Measurements from ENCODE around the gene FAIM2.

Gene FAIM2

GRCh38 chr12:49900371-49900770 lies 3.3 kb downstream of the FAIM2 start:
- Mint-ChIP-seq H3K27me3 (peaks cover 8% of the 10 kb centered on the region), H3K4me3 (no peak overlapping the region), H3K36me3 (ENCODE audit: low read depth) (no peaks in the 10 kb centered on the region), H3K27ac (no peak overlapping the region), H3K4me1 (ENCODE audit: low read depth) (peaks cover 15% of the 10 kb centered on the region), H3K9me3 (no peaks in the 10 kb centered on the region)
- DNase-seq = no peak

GRCh38 chr12:49899921-49900320 lies 3.8 kb downstream of the FAIM2 start:
- no peak overlapping the region for H3K4me3 Mint-ChIP-seq
- DNase-seq = no peak
- no peak overlapping the region for H3K27ac Mint-ChIP-seq
- H3K4me1 Mint-ChIP-seq (ENCODE audit: low read depth) = peaks cover 15% of the 10 kb centered on the region
- H3K9me3 Mint-ChIP-seq = no peaks in the 10 kb centered on the region
- H3K36me3 Mint-ChIP-seq (ENCODE audit: low read depth) = no peaks in the 10 kb centered on the region
- H3K27me3 Mint-ChIP-seq = peaks cover 8% of the 10 kb centered on the region

GRCh38 chr12:49899286-49899843 lies 4.3 kb downstream of the FAIM2 start:
- no peak overlapping the region for H3K27ac Mint-ChIP-seq

GRCh38 chr12:49897276-49897675 lies 6.4 kb downstream of the FAIM2 start:
- Mint-ChIP-seq H3K27me3 (no peaks in the 10 kb centered on the region), H3K27ac (no peak overlapping the region), H3K4me3 (no peak overlapping the region), H3K36me3 (ENCODE audit: low read depth) (no peaks in the 10 kb centered on the region), H3K4me1 (ENCODE audit: low read depth) (peaks cover 2% of the 10 kb centered on the region), H3K9me3 (no peaks in the 10 kb centered on the region)
- no peak for DNase-seq

More at GRCh38 chr12:49899286-49899843, 4.3 kb downstream of the FAIM2 start:
- DNase-seq = no peak
- H3K4me1 Mint-ChIP-seq (ENCODE audit: low read depth) = peaks cover 13% of the 10 kb centered on the region
- H3K9me3 Mint-ChIP-seq = no peaks in the 10 kb centered on the region
- H3K4me3 Mint-ChIP-seq = no peak overlapping the region
- H3K36me3 Mint-ChIP-seq (ENCODE audit: low read depth) = no peaks in the 10 kb centered on the region
- H3K27me3 Mint-ChIP-seq = peaks cover 3% of the 10 kb centered on the region

GRCh38 chr12:49895773-49896172 lies 7.9 kb downstream of the FAIM2 start:
- Mint-ChIP-seq H3K9me3 (no peaks in the 10 kb centered on the region), H3K27ac (no peak overlapping the region), H3K4me1 (ENCODE audit: low read depth) (peaks cover 2% of the 10 kb centered on the region), H3K27me3 (no peaks in the 10 kb centered on the region), H3K36me3 (ENCODE audit: low read depth) (no peaks in the 10 kb centered on the region), H3K4me3 (no peak overlapping the region)
- DNase-seq = no peak

GRCh38 chr12:49894751-49895148 lies 8.9 kb downstream of the FAIM2 start:
- no peaks in the 10 kb centered on the region for H3K9me3 Mint-ChIP-seq
- H3K4me3 Mint-ChIP-seq = no peak overlapping the region
- DNase-seq = no peak
- peaks cover 2% of the 10 kb centered on the region for H3K27me3 Mint-ChIP-seq
- no peak overlapping the region for H3K27ac Mint-ChIP-seq
- H3K4me1 Mint-ChIP-seq (ENCODE audit: low read depth) = peaks cover 2% of the 10 kb centered on the region
- H3K36me3 Mint-ChIP-seq (ENCODE audit: low read depth) = no peaks in the 10 kb centered on the region

- peaks cover 2% of the 10 kb centered on the region for H3K27me3 Mint-ChIP-seq
- no peaks in the 10 kb centered on the region for H3K9me3 Mint-ChIP-seq
- H3K36me3 Mint-ChIP-seq (ENCODE audit: low read depth) = no peaks in the 10 kb centered on the region
- no peak overlapping the region for H3K27ac Mint-ChIP-seq
- H3K4me1 Mint-ChIP-seq (ENCODE audit: low read depth) = peaks cover 2% of the 10 kb centered on the region
- DNase-seq = no peak
- H3K4me3 Mint-ChIP-seq = no peak overlapping the region
Measured at GRCh38 chr12:49893753-49894750, 9.6 kb downstream of the FAIM2 start.

GRCh38 chr12:49892732-49893317 lies 10.9 kb downstream of the FAIM2 start:
- no peak for DNase-seq
- no peaks in the 10 kb centered on the region for H3K36me3 Mint-ChIP-seq (ENCODE audit: low read depth)
- no peak overlapping the region for H3K4me3 Mint-ChIP-seq
- no peak overlapping the region for H3K27ac Mint-ChIP-seq
- H3K27me3 Mint-ChIP-seq = peaks cover 2% of the 10 kb centered on the region
- peaks cover 2% of the 10 kb centered on the region for H3K4me1 Mint-ChIP-seq (ENCODE audit: low read depth)
- no peaks in the 10 kb centered on the region for H3K9me3 Mint-ChIP-seq

GRCh38 chr12:49892084-49892731 lies 11.5 kb downstream of the FAIM2 start:
- Mint-ChIP-seq H3K27me3 (peaks cover 3% of the 10 kb centered on the region), H3K4me1 (ENCODE audit: low read depth) (peaks cover 2% of the 10 kb centered on the region), H3K4me3 (no peak overlapping the region), H3K9me3 (no peaks in the 10 kb centered on the region), H3K36me3 (ENCODE audit: low read depth) (no peaks in the 10 kb centered on the region), H3K27ac (no peak overlapping the region)
- no peak for DNase-seq

GRCh38 chr12:49891476-49891875 lies 12.2 kb downstream of the FAIM2 start:
- no peak overlapping the region for H3K4me3 Mint-ChIP-seq
- peaks cover 6% of the 10 kb centered on the region for H3K27me3 Mint-ChIP-seq
- H3K36me3 Mint-ChIP-seq (ENCODE audit: low read depth) = no peaks in the 10 kb centered on the region
- no peak overlapping the region for H3K27ac Mint-ChIP-seq
- H3K4me1 Mint-ChIP-seq (ENCODE audit: low read depth) = peaks cover 2% of the 10 kb centered on the region
- DNase-seq = no peak
- no peaks in the 10 kb centered on the region for H3K9me3 Mint-ChIP-seq

- peaks cover 6% of the 10 kb centered on the region for H3K27me3 Mint-ChIP-seq
- peaks cover 2% of the 10 kb centered on the region for H3K4me1 Mint-ChIP-seq (ENCODE audit: low read depth)
- no peak overlapping the region for H3K27ac Mint-ChIP-seq
- no peak overlapping the region for H3K4me3 Mint-ChIP-seq
- H3K36me3 Mint-ChIP-seq (ENCODE audit: low read depth) = no peaks in the 10 kb centered on the region
- DNase-seq = no peak
- H3K9me3 Mint-ChIP-seq = no peaks in the 10 kb centered on the region
Measured at GRCh38 chr12:49891012-49891411, 12.7 kb downstream of the FAIM2 start.

GRCh38 chr12:49890096-49890461 lies 13.6 kb downstream of the FAIM2 start:
- H3K27me3 Mint-ChIP-seq = peaks cover 6% of the 10 kb centered on the region
- no peaks in the 10 kb centered on the region for H3K9me3 Mint-ChIP-seq

GRCh38 chr12:49889361-49890095 lies 14.2 kb downstream of the FAIM2 start:
- no peaks in the 10 kb centered on the region for H3K36me3 Mint-ChIP-seq (ENCODE audit: low read depth)
- H3K9me3 Mint-ChIP-seq = no peaks in the 10 kb centered on the region
- no peak overlapping the region for H3K27ac Mint-ChIP-seq
- H3K4me1 Mint-ChIP-seq (ENCODE audit: low read depth) = peaks cover 2% of the 10 kb centered on the region
- no peak overlapping the region for H3K4me3 Mint-ChIP-seq
- DNase-seq = no peak
- H3K27me3 Mint-ChIP-seq = peaks cover 6% of the 10 kb centered on the region

More at GRCh38 chr12:49890096-49890461, 13.6 kb downstream of the FAIM2 start:
- H3K4me1 Mint-ChIP-seq (ENCODE audit: low read depth) = peaks cover 2% of the 10 kb centered on the region
- no peak overlapping the region for H3K4me3 Mint-ChIP-seq
- no peak for DNase-seq
- no peak overlapping the region for H3K27ac Mint-ChIP-seq
- no peaks in the 10 kb centered on the region for H3K36me3 Mint-ChIP-seq (ENCODE audit: low read depth)
